Left lung (tissue), 10 donors: ENCODE measurements around the gene EVI5L. TPM values are rescaled to one million over a fixed set of nuclear protein-coding genes. Genes with fewer than 3 reads are reported as not detected.

Source experiments
- ATAC-seq: fragments of 200-7000 bp; cut with Tn5 transposase; one replicate; pipeline ENCODE4 v1.9.1; 2020; ENCODE audit warnings: moderate library complexity
- DNase-seq, 4 donors: peaks; one replicate each; pipeline ENCODE4 v3.0.0-alpha.2; 2013 to 2020
- H3K27ac ChIP-seq, 2 donors: fragments of 200-600 bp; sonication (generic) in 1 of 2; one replicate each; pipeline versions ENCODE4 v1.5.0 to v1.8.0; 2020 to 2021
- H3K27me3 ChIP-seq, 2 donors: fragments of 200-600 bp; sonication (generic) in 1 of 2; one replicate each; pipeline versions ENCODE4 v1.5.0 to v1.8.0; 2020 to 2021
- H3K36me3 ChIP-seq, 2 donors: fragments of 200-600 bp; sonication (generic) in 1 of 2; one replicate each; pipeline versions ENCODE4 v1.5.0 to v1.8.0; 2020 to 2021
- H3K4me1 ChIP-seq, 2 donors: fragments of 200-600 bp; one replicate each; pipeline ENCODE4 v1.8.0; 2021
- H3K4me3 ChIP-seq, 2 donors: fragments of 200-600 bp; sonication (generic) in 1 of 2; one replicate each; pipeline versions ENCODE4 v1.5.0 to v1.8.0; 2020 to 2021; ENCODE audit warnings: mild to moderate bottlenecking in 1 of 2
- H3K9me3 ChIP-seq, 2 donors: fragments of 200-600 bp; sonication (generic) in 1 of 2; one replicate each; pipeline versions ENCODE4 v1.5.0 to v1.8.0; 2020 to 2021
- CTCF ChIP-seq, 2 donors: fragments of 200-600 bp; sonication (generic) in 1 of 2; IDR thresholded peaks; one replicate each; pipeline versions ENCODE4 v1.5.0 to v1.8.0; 2021; ENCODE audit warnings: antibody characterized with exemption in 2 of 2
- intact Hi-C, 2 donors: fragments of 100-400 bp; cut with DNase I; formaldehyde crosslinking; loops; one replicate each; pipeline versions ENCODE4 v1.11.2 to v1.14.2; 2022
- polyA plus RNA-seq, 6 donors: library from polyadenylated mRNA; unstranded; fragments of 120-200 nt; gene quantifications; one replicate each; pipeline ENCODE4 v1.2.1, GENCODE V29; 2013; ENCODE audit not compliant: insufficient read length in 6 of 6
- total RNA-seq, 2 donors: library from RNA; stranded (reverse); fragmentation: NEBNext Ultra II Directional; extraction: Animal tissue kit (Norgen Biotek cat#: 25700); gene quantifications; one replicate each; pipeline ENCODE4 v1.2.1, GENCODE V29; 2021
- donor health status: DM: no; HTN: yes; CAD: no.
- donor health status: DM: no; HTN: no; CAD: no.

The EVI5L gene
- total and polyA plus RNA-seq, 8 donors, result 11.3 to 18.1 (median 14.8) TPM

DNA sequence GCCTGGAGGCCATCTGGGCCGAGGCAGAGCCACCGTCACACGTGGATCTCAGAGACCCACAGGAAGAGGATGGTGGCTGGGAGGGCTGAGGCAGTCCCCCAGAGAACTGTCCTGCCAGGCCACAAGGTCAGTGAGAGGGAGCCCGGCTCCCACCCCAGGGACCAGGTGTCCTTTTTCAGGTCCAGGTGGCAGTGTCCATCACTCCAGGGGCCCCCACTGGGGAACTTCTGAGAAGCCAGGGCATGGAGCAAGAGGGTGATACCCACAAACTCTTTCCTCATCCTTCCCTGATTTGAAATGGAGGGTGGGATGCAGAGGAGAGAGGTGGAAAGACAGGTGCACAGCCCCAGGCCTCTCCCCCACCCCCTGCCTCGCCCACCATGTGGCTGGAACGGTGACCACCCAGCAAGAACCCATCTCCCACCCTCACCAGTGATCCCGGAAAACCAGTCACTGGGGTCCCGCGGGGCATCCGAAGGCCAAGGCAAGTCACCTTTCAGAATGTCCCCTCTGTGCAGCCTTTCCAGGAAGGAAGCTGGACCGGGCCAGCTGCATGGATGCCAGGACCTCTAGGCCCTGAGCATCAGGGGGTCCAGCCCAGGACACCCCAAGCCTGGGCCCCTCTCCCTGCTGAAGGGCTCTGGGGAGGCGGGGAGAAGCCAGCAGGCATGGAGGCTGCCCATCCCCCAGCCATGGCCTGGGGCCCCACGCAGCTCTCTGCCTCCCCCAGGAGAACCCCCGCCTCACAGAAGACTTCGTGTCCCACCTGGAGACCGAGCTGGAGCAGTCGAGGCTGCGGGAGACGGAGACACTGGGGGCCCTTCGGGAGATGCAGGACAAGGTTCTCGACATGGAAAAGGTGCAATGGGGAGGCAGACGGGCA is 30.1 kb downstream of the EVI5L start:
- no peak overlapping the region for H3K4me3 ChIP-seq
- H3K27me3 ChIP-seq, result peaks cover 0 to 59% of the 10 kb centered on the region in 2 donors
- H3K36me3 ChIP-seq, result peaks cover 0 to 29% of the 10 kb centered on the region in 2 donors
- DNase-seq (peak in 1 of 4 donors; percentile 61), ATAC-seq (no peak)
- peaks cover 7 to 14% of the 10 kb centered on the region in 2 donors for H3K4me1 ChIP-seq
- no peak for TF ChIP-seq CTCF (IDR thresholded peaks at IDR 0.05)
- no peak overlapping the region for H3K27ac ChIP-seq
- no peaks in the 10 kb centered on the region for H3K9me3 ChIP-seq
- intact Hi-C loops, result no loop called here

DNA sequence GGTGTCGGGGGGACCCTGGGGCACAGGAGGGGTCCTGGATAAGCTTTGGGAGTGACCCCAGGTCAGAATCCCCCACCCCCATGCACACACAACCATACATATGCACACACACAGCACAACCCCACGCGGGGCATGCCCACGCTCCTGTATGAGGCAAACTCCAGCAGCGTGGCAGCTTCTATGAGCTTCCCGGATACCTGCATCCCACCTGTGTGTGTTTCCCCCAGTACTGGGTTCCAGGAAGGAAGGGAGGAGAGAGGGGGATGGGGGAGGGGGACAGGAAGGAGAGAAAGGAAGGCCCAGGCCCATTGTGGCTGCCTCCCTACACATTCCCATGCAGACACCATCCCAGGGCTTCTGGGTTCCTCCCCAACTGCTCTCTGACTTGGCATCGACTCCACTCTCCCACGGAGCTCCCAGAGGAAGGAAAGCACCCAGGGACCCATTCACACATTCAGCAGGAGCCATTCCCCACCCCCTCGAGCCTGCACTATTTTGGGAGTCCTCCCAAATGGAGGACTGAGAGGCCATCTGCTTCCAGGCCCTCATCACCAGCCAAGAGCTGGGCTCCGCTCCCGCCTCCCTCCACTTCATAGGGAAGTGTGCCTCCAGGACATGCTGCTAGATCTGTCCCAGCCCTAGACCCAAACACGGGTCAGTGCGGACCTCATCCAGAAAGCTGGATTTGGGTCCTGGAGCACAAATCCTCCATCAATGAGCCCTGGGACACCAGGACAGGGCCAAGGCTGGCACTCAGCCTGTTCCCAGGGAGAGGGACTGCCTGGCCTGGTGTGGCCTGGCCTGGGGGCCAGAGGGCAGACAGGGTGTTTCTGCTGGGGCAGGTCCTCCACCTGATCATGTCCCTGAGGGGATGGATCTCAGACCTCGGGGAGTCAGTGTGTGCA is 30.9 kb downstream of the EVI5L start:
- no peak for ATAC-seq
- peaks cover 0 to 68% of the 10 kb centered on the region in 2 donors for H3K27me3 ChIP-seq
- H3K4me3 ChIP-seq, result no peak overlapping the region
- no peak for TF ChIP-seq CTCF (IDR thresholded peaks at IDR 0.05)
- H3K36me3 ChIP-seq, result peaks cover 0 to 29% of the 10 kb centered on the region in 2 donors
- no peaks in the 10 kb centered on the region for H3K9me3 ChIP-seq
- H3K27ac ChIP-seq, result no peak overlapping the region
- H3K4me1 ChIP-seq, result peaks cover 7 to 14% of the 10 kb centered on the region in 2 donors
- intact Hi-C loops, result no loop called here
- peak in 2 of 4 donors; percentile 29 to 57 for DNase-seq

- no peak for TF ChIP-seq CTCF (IDR thresholded peaks at IDR 0.05)
- Histone ChIP-seq H3K4me3 (peak overlapping the region in 1 of 2 donors; percentile 28), H3K36me3 (peaks cover 0 to 29% of the 10 kb centered on the region in 2 donors), H3K27me3 (peaks cover 0 to 76% of the 10 kb centered on the region in 2 donors), H3K9me3 (no peaks in the 10 kb centered on the region), H3K4me1 (peaks cover 7 to 14% of the 10 kb centered on the region in 2 donors), H3K27ac (no peak overlapping the region)
- peak; percentile 5 for ATAC-seq
- intact Hi-C loops, result no loop called here
- peak in 1 of 4 donors; percentile 29 for DNase-seq
Measured at GRCh38 chr19:7861619-7862412, 31.8 kb downstream of the EVI5L start.

GRCh38 chr19:7862413-7862951 is 32.5 kb downstream of the EVI5L start:
- Histone ChIP-seq H3K27me3 (peaks cover 0 to 83% of the 10 kb centered on the region in 2 donors), H3K4me1 (peaks cover 7 to 14% of the 10 kb centered on the region in 2 donors), H3K27ac (no peak overlapping the region), H3K4me3 (peak overlapping the region in 1 of 2 donors; percentile 28), H3K9me3 (no peaks in the 10 kb centered on the region), H3K36me3 (peaks cover 0 to 29% of the 10 kb centered on the region in 2 donors)
- intact Hi-C loops, result no loop called here
- no peak for TF ChIP-seq CTCF (IDR thresholded peaks at IDR 0.05)
- DNase-seq (peak in 3 of 4 donors; percentile 63 to 89 (median 78)), ATAC-seq (peak; percentile 87)
